Activated T-helper 9 cell treated with anti-CD3 and anti-CD28 coated beads, Interleukin-2, amount 50 U/mL, for 16 hours (primary cell): ENCODE measurements around the gene FCHSD2.

ENCODE experiments used
- DNase-seq: peaks from one replicate; pipeline ENCODE4 v3.0.0-alpha.2; 2020; ENCODE audit warnings: low read depth

The FCHSD2 gene

GRCh38 chr11:73172992-73173656, 31.0 kb upstream of the FCHSD2 start:
- no peak for DNase-seq

DNA sequence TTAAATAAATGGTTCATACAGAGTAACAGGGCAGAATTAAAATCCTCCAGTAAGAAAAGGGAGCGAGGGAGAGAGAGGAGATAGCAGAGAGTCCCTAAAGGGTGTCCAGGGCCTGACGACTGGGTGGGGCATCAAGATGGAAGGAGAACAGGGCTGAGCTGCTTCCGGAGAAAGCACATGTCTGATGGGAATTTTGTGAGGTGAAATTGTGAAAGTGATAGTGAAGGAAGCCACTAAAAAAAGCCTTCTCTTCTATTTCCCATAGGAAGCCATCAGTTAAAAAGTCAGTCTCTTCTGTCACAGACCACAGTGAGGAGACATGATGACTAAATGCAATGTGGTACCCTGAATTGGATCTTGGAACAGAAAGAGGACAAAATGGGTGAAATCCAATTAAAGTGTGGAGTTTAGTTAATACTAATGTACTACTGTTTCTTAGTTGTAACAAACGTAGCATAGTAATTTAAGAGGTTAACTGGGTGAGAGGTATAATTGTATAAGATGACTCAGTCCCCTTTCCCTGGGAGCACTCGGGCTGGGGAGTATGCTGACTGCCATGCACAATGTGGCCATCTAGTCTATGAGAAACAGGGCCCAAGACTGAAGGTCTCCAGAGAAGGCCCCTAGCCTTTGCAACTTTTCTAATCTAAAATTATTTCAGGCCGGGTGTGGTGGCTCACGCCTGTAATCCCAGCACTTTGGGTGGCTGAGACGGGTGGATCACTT, 29.5 kb upstream of the FCHSD2 start:
- no peak for DNase-seq

GRCh38 chr11:73170140-73170539, 28.0 kb upstream of the FCHSD2 start:
- no peak for DNase-seq

- DNase-seq = no peak
These were observed 26.9 kb upstream of the FCHSD2 start for GRCh38 chr11:73168925-73169579.

- DNase-seq = no peak
These were observed 25.3 kb upstream of the FCHSD2 start for GRCh38 chr11:73167363-73167954.

- DNase-seq = no peak
These were observed 22.9 kb upstream of the FCHSD2 start for GRCh38 chr11:73164803-73165540.

- DNase-seq = no peak
These were observed 21.6 kb upstream of the FCHSD2 start for GRCh38 chr11:73163638-73164174.

- DNase-seq = no peak
These were observed 20.1 kb upstream of the FCHSD2 start for GRCh38 chr11:73162196-73162740.

DNA sequence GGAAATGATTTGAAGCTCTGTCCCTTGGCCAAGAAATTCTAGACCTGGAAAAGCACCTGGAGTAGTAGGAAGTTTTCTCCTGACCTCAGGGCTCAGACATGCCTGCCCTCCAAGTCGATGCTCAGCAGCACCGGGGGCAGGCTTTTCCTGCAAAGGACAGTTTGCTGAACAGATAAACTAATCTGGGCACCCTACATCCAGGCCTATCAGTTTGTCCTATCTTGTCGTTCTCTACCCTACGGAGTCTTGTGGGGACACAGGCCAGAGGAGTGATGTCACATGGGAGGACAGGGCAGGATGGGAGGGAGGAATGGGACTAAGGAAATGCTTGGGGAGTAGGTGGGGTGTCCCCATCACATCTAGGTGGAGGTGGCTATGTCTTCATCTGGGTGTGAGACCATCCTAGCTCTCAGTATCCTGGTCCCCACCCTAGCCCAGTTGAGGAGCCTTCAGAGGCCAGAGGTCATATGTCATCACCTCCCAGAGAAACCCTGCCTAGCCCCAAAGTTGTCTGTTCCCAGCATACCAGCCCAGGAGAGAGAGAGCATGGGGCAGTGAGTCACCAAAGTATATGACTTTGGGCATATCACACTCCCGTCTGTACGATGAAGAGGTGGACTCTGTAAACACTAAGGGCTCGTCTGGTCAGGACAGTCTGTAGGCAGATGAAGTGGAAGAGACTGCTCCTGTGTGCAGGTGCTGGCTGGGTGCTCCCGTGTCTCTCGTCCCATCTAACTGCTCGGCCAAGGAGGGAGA, 18.1 kb upstream of the FCHSD2 start:
- DNase-seq = no peak

GRCh38 chr11:73159297-73159696, 17.2 kb upstream of the FCHSD2 start:
- DNase-seq = no peak

DNA sequence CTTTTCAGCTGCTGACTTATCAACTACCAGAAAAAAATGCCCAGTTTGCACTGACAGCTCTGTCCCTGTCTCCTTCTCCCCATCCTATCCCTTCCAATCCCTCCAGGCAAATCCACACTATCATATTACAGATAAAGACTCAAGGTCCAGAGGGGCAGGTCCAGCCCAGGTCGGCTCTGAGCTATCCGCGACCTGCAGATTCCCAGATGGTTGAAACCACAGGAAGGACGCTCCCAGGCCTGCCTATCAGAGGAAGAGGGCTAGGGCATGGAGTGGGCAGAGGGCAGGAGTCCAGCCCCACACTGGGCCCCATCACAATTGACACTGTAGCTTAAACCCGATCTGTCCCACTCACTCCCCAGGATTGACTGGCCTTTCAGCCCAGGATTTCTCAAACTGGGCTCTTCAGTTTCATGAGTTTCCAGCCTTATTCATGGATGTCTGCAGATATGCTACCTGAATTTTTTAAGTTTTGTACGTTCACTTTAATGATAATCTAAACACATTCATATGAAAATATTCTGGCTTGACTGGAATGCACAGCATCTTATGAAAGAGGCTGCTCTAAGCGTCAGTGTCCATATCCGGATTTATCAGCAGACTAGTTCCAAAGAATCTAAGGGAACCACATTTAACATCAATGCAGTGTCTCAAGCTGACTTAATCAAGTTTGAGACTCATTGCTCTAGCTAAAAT, 16.4 kb upstream of the FCHSD2 start:
- DNase-seq = no peak

DNA sequence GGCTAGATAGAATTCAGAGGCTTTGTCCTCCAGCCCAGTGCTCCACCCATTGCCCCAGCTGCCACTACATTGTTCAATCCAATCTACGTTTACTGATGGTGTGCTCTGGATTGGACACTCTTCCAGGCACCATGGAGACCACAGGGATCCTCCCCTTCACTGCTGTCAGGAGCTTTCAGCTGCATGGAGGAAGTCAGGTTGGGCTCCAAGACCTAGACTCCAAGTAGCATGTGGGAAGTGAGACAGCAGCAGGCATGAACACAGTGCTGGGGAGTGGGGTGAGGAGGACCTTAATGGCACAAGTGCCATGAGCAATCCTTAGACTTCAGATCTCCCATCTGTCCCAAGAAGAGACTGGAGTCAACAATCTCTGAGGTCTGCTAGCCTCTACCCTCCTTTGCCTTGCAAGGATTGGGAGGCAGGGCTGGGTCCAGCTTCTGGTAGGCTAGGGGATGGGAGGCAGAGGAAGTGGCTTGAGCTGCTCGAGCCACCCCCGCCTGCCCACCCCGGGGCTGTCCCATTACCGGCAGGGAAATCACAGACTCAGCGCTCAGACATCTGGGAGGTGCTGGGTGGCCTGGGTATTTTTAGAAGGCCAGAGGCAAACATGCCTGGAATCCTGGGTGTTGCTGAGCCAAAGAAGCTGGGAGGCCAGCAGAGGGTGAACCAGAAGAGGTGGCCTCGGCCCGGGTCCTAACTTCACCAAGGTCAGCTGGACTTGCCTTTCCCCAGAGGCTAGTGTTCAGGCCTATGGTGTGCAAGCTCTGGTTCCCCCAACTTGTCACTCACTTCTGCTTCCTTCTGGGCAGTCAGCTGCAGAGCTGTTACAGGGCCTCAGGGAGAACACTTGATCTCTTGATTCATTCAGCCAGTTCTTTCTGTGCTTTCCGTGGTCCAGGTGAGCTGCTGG, 15.2 kb upstream of the FCHSD2 start:
- DNase-seq = no peak

DNA sequence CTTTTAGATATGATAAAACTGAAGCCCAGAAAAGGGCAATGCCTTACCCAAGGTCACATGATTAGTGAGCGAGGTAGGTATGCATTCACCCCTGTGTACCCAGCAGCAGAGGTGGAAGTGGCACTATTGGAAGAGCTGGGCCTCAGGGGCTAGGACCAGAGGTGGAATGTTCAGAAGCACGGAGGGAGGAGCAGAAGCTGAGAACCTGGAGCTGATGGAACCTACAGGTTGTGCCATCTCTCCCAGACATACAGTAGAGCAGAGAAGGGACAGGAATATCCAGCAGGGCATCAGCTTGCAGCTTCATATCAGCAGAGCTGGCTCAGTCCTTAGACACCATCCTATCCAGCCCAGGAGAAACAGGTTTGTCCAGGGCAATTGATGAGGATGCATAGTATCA, 14.6 kb upstream of the FCHSD2 start:
- DNase-seq = no peak

GRCh38 chr11:73156114-73156513, 14.0 kb upstream of the FCHSD2 start:
- DNase-seq = no peak

- no peak for DNase-seq
These were observed 13.0 kb upstream of the FCHSD2 start for GRCh38 chr11:73155102-73155501.

DNA sequence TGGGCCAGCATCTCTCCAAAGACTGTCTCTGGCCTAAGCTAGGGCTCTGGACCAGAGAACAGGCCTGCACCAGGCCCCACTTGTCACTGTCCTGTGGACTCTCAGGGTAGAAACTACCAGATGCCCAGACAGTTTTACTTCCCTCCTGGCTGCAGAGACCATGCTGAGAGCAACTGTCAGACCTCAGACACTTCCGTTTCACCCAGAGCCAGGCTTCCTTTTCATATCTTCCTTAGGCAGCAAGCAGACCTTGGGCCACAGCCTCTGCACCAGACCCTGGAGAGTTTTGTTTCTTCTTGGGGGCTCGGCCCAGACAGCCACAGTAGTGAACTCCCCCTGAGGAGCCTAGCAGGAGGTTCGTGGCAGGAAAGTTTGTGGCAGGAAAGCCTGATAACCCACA, 12.1 kb upstream of the FCHSD2 start:
- DNase-seq = no peak

DNA sequence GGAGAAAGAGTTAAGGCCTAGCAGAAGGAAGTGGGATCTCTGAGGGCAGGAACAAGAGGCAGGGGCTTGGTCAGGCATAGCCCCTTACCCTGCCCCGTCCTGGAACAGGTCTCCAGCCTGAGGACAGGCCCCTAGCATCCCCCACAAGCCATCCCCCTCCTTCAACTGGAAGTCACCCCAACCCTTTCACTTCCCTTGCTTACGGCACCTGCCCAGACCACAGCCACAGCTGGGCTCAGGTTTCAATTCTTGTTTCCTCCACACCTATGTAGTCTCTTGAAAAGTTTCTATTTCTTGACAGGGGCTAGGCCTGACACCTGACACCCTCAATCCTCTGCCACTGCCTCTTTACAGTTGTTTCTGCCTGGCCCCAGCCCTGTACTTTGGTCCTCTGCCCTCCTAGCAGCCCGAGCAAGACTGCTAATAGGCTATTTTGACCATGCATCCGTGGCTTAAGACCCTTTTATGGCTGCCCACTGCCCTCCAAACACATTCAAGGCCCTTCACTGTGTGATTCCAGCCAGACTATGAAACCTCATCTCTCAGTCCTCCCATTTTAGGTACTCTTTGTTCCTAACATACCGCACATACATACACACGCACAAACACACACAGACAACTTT, 10.9 kb upstream of the FCHSD2 start:
- peak; percentile 12 for DNase-seq

DNA sequence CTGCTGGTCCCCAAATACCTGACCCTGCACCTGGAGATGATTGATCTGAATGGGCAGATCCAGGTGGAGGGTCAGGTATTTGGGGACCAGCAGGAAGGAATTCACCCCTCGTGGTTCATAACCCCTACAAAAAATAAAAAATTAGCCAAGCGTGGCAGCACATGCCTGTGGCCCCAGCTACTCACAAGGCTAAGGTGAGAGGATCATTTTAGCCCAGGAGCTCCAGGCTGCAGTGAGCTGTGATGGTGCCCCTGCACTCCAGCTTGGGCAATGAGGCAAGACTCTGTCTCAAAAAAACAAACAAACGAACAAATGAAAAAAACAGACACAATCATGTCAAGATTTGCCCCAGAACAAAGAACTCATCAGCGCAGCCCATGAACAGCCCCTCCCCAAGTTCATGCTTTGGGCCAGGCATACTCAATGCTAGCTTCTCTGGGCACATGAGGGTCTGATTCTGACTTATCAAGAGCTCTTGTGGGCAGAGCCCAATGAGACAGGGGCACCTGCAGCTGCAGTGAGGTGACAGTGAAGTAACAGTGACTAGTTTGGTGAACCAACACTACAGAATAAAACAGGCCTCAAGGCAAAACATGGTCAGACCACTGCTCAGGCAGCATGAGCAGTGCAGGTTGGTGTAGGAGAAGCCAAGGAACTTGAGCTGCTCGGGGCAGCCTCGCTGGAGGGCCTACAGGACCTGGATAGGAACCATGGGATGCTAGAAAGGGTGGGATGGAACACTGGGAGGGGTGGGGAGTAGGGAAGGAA, 10.2 kb upstream of the FCHSD2 start:
- no peak for DNase-seq
